ENCODE data around the gene GNG13.

DNA sequence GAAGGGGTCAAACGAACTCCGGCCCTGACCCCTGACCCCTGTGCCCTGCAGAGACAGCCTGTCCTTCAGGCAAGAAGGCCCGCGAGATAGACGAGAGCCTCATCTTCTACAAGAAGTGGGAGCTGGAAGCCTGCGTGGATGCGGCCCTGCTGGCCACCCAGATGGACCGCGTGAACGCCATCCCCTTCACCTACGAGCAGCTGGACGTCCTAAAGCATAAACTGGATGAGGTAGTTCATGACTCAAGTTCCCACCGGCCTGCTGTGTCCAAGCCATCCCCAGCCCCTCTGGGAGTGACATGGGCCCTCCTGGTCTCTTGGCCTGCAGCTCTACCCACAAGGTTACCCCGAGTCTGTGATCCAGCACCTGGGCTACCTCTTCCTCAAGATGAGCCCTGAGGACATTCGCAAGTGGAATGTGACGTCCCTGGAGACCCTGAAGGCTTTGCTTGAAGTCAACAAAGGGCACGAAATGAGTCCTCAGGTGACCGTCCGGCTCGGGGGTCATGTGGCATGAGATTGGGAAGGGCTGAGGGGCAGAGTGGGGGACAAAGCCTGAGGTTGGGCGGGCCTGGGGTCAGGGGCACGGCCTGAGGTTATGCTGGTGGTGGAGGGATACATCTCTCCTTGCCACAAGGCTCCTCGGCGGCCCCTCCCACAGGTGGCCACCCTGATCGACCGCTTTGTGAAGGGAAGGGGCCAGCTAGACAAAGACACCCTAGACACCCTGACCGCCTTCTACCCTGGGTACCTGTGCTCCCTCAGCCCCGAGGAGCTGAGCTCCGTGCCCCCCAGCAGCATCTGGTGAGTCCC lies 34.3 kb downstream of the GNG13 start:
- TF ChIP-seq POLR2A (IDR thresholded peaks at IDR 0.05) (no peak), CTCF (IDR thresholded peaks at IDR 0.05) (no peak), EP300 (IDR thresholded peaks at IDR 0.05) (no peak)

Measured in suprapubic skin (tissue), 3 donors.